K562 (cell line): ENCODE results near the gene SLC38A8.

Experiments used
- USF2 ChIP-seq: sonication (generic); formaldehyde crosslinking; IDR thresholded peaks from 2 replicates; pipeline ENCODE4 v1.5.0; 2020; ENCODE audit warnings: missing genetic modification reagents
- YY1 ChIP-seq, 3 experiments: IDR thresholded peaks; 2 replicates each; pipeline ENCODE4 v1.6.1; 2011; ENCODE audit warnings: low read length in 2 of 3, mild to moderate bottlenecking in 2 of 3, moderate library complexity in 2 of 3, borderline replicate concordance in 1 of 3, control low read depth in 1 of 3, low read depth in 1 of 3; ENCODE audit not compliant: insufficient read depth in 3 of 3, insufficient replicate concordance in 2 of 3, control insufficient read depth in 1 of 3, insufficient read length in 1 of 3; ENCODE audit errors: extremely low read depth in 1 of 3

DNA sequence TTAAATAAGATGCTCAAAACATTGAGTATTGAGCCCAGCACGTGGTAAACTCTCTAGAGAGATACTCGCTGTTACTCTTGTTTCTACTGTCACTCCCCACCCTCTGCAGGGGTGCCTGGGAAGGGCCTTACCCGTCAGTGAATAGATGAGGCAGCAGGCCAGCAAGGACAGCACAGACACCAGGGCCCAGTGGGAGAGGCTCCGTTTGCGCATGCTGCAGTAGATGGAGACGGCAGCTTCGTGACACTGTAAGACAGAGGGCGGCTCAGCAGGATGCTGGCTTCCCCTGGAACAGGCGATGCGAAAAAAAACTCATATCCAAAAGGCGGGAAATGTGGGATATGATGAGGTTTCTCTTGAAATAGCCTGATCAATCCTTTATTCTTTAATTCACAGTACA lies 20.0 kb downstream of the SLC38A8 start:
- TF ChIP-seq YY1 (IDR thresholded peaks at IDR 0.05; ENCODE audit: borderline replicate concordance in 1 of 3, control insufficient read depth in 1 of 3, extremely low read depth in 1 of 3, insufficient read depth in 3 of 3, insufficient read length in 1 of 3, insufficient replicate concordance in 2 of 3, low read depth in 1 of 3, low read length in 2 of 3) (no peak), USF2 (CRISPR knock-in tag) (no peak)
